Measurements from ENCODE around the gene NKX6-1.

Gene NKX6-1

GRCh38 chr4:84477738-84478137, 21.4 kb downstream of the NKX6-1 start:
- no peak for DNase-seq (ENCODE audit: low read depth)

GRCh38 chr4:84474107-84474506, 25.0 kb downstream of the NKX6-1 start:
- no peak for DNase-seq (ENCODE audit: low read depth)

DNA sequence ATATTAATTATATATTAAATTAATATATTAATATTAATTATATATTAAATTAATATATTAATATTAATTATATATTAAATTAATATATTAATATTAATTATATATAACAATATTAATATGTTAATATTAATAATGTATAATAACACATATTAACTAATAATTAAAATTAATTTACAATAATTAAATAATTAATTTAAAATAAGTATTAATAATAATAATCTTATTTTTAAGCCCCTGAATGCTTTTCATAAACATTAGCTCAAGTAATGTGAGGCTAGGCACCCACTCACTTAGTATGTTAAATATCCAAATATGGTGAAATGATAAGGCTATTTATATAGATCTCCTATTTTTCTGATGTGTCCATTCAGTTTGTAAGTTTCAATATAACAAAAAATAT, 26.9 kb downstream of the NKX6-1 start:
- no peak for DNase-seq (ENCODE audit: low read depth)

DNA sequence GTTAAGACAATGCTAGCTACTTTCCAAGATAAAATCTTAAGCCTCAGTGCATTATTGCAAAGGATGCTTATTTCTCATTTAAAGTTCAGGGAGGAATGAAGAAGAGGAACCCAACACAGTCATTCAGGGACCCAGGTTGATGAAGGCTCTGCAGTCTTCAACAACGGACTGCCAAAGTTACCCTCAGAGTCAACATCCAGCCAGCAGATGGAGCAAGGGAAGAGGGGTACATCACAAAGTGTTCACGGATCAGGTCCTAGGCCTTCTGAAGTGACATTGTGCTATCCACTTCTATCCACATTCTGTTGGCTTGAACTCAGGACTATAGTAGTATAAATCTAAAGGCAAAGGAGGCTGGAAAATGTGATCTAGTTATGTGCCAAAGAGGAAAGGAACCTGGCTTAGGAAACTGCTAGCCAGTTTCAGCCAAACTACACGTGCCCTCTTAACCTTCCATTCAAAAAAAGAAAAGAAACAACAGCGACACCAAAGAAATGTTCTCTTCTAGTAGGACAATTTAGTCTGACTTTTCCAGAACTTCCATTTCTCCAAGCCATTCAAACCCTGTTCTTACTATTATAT, 28.8 kb downstream of the NKX6-1 start:
- DNase-seq (ENCODE audit: low read depth): no peak

DNA sequence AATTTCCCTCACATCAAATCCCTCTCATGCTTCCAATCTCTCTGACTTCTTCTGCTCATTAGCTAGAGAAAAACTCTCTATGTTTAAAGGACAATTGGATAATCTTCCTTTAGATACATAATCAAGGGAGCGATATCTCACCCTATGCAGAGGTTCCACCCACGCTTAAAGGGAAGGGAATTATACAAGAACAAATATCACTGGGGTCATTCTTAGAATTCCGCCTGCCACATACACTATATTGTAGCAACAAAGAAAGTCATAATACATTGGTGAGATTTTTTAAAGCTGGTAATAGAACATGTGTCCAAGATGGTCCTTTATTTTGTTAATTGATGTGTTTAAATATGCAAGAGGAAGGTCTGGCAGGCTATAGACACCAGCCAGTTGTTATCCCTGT, 31.5 kb downstream of the NKX6-1 start:
- no peak for DNase-seq (ENCODE audit: low read depth)

DNA sequence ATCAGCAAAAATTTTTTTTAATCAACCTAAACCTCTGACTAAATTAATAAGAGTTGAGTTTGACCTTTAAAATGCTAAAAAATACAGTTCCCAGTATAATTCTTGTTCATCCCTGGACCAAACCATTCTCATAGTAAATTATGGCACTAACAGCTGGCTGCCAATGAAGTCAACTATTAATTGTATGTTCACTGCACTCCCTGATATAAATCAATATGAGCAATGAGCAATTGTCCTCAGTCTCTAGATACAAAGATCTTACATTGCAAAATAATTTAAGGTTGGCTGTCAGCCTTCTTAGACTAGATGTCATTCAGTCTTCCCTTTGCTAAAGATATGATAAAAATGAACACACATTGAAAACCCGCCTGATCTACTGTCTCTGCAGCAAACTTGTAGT, 39.3 kb downstream of the NKX6-1 start:
- no peak for DNase-seq (ENCODE audit: low read depth)

DNA sequence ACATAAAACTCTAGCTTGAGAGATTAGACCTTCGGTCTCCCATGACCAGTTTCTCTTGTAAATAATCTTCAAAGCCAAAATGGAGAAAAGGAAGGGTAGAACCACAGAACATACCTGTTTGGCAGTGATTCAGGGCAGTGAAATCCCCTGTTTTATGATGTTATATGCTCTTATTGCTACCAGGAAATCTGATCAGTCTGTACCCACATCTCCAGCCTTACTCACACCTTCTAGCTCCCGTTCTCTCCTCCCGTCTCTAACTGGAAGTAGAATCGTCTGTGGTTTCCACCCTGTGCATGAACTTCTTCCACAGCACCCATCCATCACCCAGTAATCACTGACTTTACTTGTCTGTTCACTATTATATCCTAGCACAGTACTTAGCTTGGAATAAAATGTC, 42.9 kb downstream of the NKX6-1 start:
- DNase-seq (ENCODE audit: low read depth): no peak

- no peak for DNase-seq (ENCODE audit: low read depth)
These were observed 43.4 kb downstream of the NKX6-1 start for GRCh38 chr4:84455697-84456096.

- no peak for DNase-seq (ENCODE audit: low read depth)
These were observed 47.5 kb downstream of the NKX6-1 start for GRCh38 chr4:84451546-84451945.

GRCh38 chr4:84443523-84443922, 55.6 kb downstream of the NKX6-1 start:
- no peak for DNase-seq (ENCODE audit: low read depth)

DNA sequence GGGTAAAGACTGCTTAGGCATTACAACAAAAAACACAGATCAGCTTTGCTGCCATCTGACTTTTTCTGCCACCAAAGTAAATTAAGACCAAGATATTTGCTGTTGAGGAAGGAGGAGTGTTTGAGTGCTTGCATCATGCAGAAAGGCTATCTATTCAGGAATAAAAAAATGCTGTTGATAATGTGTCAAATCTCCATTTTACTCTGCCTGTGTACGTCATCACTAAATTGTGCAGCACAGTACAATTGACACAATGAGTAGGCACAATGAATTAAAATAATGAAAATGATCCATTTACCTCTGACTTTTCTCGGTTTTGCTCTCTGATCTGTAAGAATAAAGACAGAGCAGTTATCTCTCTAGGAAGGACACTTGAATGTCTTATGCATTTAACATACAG, 56.3 kb downstream of the NKX6-1 start:
- no peak for DNase-seq (ENCODE audit: low read depth)

Data from stimulated activated CD8-positive, alpha-beta memory T cell treated with anti-CD3 and anti-CD28 coated beads, Interleukin-4, amount 100 ng/mL, for 24 hours (primary cell).